Neutrophil (primary cell): Measurements from ENCODE around the gene CFAP251.

Experiments used
- H3K27ac ChIP-seq: fragments of 200-600 bp; sonication (generic); 2 replicates; pipeline ENCODE4 v1.5.1; 2016; ENCODE audit warnings: mild to moderate bottlenecking, moderate library complexity
- H3K27me3 ChIP-seq: fragments of 200-600 bp; sonication (generic); 2 replicates; pipeline ENCODE4 v1.6.0; 2016; ENCODE audit warnings: mild to moderate bottlenecking
- H3K36me3 ChIP-seq: fragments of 200-600 bp; sonication (generic); 2 replicates; pipeline ENCODE4 v1.5.1; 2017
- H3K4me1 ChIP-seq, 2 experiments: fragments of 200-600 bp in 1 of 2; sonication (generic) in 1 of 2; 1 replicate in 1 of 2; 2 replicates in 1 of 2; pipeline versions ENCODE4 v1.5.1 to v1.6.1; 2013 to 2016; ENCODE audit warnings: low read depth in 1 of 2, low read length in 1 of 2, mild to moderate bottlenecking in 1 of 2, moderate library complexity in 1 of 2; ENCODE audit not compliant: control insufficient read depth in 1 of 2, insufficient read depth in 1 of 2
- H3K4me3 ChIP-seq, 2 experiments: fragments of 200-600 bp in 1 of 2; sonication (generic) in 1 of 2; 1 replicate in 1 of 2; 2 replicates in 1 of 2; pipeline ENCODE4 v1.5.1; 2013 to 2016; ENCODE audit warnings: low read depth in 1 of 2, low read length in 1 of 2, mild to moderate bottlenecking in 1 of 2, moderate library complexity in 1 of 2
- H3K9me3 ChIP-seq: fragments of 200-600 bp; sonication (generic); 2 replicates; pipeline ENCODE4 v1.5.1; 2016
- CTCF ChIP-seq: fragments of 200-600 bp; sonication (generic); IDR thresholded peaks from 2 replicates; pipeline ENCODE4 v1.5.1; 2016; ENCODE audit warnings: antibody characterized with exemption

The CFAP251 gene

GRCh38 chr12:121932914-121933521, 14.6 kb downstream of the CFAP251 start:
- no peaks in the 10 kb centered on the region for H3K27me3 ChIP-seq
- no peak for TF ChIP-seq CTCF
- H3K36me3 ChIP-seq, result no peaks in the 10 kb centered on the region
- H3K4me1 ChIP-seq, result peaks cover 8 to 11% of the 10 kb centered on the region in 2 experiments
- no peak overlapping the region for H3K4me3 ChIP-seq
- no peaks in the 10 kb centered on the region for H3K9me3 ChIP-seq
- H3K27ac ChIP-seq, result no peak overlapping the region

GRCh38 chr12:121933522-121934308, 15.3 kb downstream of the CFAP251 start:
- no peak for TF ChIP-seq CTCF
- H3K4me1 ChIP-seq, result peaks cover 8 to 11% of the 10 kb centered on the region in 2 experiments
- no peak overlapping the region for H3K4me3 ChIP-seq

GRCh38 chr12:121934309-121934664, 15.9 kb downstream of the CFAP251 start:
- peaks cover 4% of the 10 kb centered on the region for H3K27me3 ChIP-seq

More at GRCh38 chr12:121933522-121934308, 15.3 kb downstream of the CFAP251 start:
- Histone ChIP-seq H3K27me3 (no peaks in the 10 kb centered on the region), H3K27ac (no peak overlapping the region), H3K9me3 (no peaks in the 10 kb centered on the region), H3K36me3 (no peaks in the 10 kb centered on the region)

GRCh38 chr12:121937654-121938053, 19.3 kb downstream of the CFAP251 start:
- Histone ChIP-seq H3K4me1 (peaks cover 8 to 11% of the 10 kb centered on the region in 2 experiments), H3K4me3 (no peak overlapping the region), H3K27me3 (peaks cover 9% of the 10 kb centered on the region), H3K27ac (no peak overlapping the region), H3K9me3 (no peaks in the 10 kb centered on the region), H3K36me3 (no peaks in the 10 kb centered on the region)
- no peak for TF ChIP-seq CTCF

More at GRCh38 chr12:121934309-121934664, 15.9 kb downstream of the CFAP251 start:
- Histone ChIP-seq H3K27ac (no peak overlapping the region), H3K9me3 (no peaks in the 10 kb centered on the region), H3K4me1 (peaks cover 8 to 11% of the 10 kb centered on the region in 2 experiments), H3K36me3 (no peaks in the 10 kb centered on the region), H3K4me3 (no peak overlapping the region)
- no peak for TF ChIP-seq CTCF

- TF ChIP-seq CTCF, result no peak
- Histone ChIP-seq H3K27me3 (peaks cover 9% of the 10 kb centered on the region), H3K4me1 (peaks cover 1 to 5% of the 10 kb centered on the region in 2 experiments), H3K9me3 (no peaks in the 10 kb centered on the region), H3K36me3 (no peaks in the 10 kb centered on the region), H3K27ac (no peak overlapping the region), H3K4me3 (no peak overlapping the region)
Measured at GRCh38 chr12:121939186-121939585, 20.8 kb downstream of the CFAP251 start.
